Left lung (tissue), 10 donors: ENCODE measurements around the gene AP4M1. TPM values are rescaled to one million over a fixed set of nuclear protein-coding genes. Genes with fewer than 3 reads are reported as not detected.

Experiments
- ATAC-seq: fragments of 200-7000 bp; cut with Tn5 transposase; one replicate; pipeline ENCODE4 v1.9.1; 2020; ENCODE audit warnings: moderate library complexity
- DNase-seq, 4 donors: peaks; one replicate each; pipeline ENCODE4 v3.0.0-alpha.2; 2013 to 2020
- H3K27ac ChIP-seq, 2 donors: fragments of 200-600 bp; sonication (generic) in 1 of 2; one replicate each; pipeline versions ENCODE4 v1.5.0 to v1.8.0; 2020 to 2021
- H3K27me3 ChIP-seq, 2 donors: fragments of 200-600 bp; sonication (generic) in 1 of 2; one replicate each; pipeline versions ENCODE4 v1.5.0 to v1.8.0; 2020 to 2021
- H3K36me3 ChIP-seq, 2 donors: fragments of 200-600 bp; sonication (generic) in 1 of 2; one replicate each; pipeline versions ENCODE4 v1.5.0 to v1.8.0; 2020 to 2021
- H3K4me1 ChIP-seq, 2 donors: fragments of 200-600 bp; one replicate each; pipeline ENCODE4 v1.8.0; 2021
- H3K4me3 ChIP-seq, 2 donors: fragments of 200-600 bp; sonication (generic) in 1 of 2; one replicate each; pipeline versions ENCODE4 v1.5.0 to v1.8.0; 2020 to 2021; ENCODE audit warnings: mild to moderate bottlenecking in 1 of 2
- H3K9me3 ChIP-seq, 2 donors: fragments of 200-600 bp; sonication (generic) in 1 of 2; one replicate each; pipeline versions ENCODE4 v1.5.0 to v1.8.0; 2020 to 2021
- CTCF ChIP-seq, 2 donors: fragments of 200-600 bp; sonication (generic) in 1 of 2; IDR thresholded peaks; one replicate each; pipeline versions ENCODE4 v1.5.0 to v1.8.0; 2021; ENCODE audit warnings: antibody characterized with exemption in 2 of 2
- intact Hi-C, 2 donors: fragments of 100-400 bp; cut with DNase I; formaldehyde crosslinking; loops; one replicate each; pipeline versions ENCODE4 v1.11.2 to v1.14.2; 2022
- polyA plus RNA-seq, 6 donors: library from polyadenylated mRNA; unstranded; fragments of 120-200 nt; gene quantifications; one replicate each; pipeline ENCODE4 v1.2.1, GENCODE V29; 2013; ENCODE audit not compliant: insufficient read length in 6 of 6
- total RNA-seq, 2 donors: library from RNA; stranded (reverse); fragmentation: NEBNext Ultra II Directional; extraction: Animal tissue kit (Norgen Biotek cat#: 25700); gene quantifications; one replicate each; pipeline ENCODE4 v1.2.1, GENCODE V29; 2021
- donor health status: DM: no; HTN: yes; CAD: no.
- donor health status: DM: no; HTN: no; CAD: no.

The AP4M1 gene
- total and polyA plus RNA-seq, 8 donors = 16.7 to 40.2 (median 37.5) TPM

DNA sequence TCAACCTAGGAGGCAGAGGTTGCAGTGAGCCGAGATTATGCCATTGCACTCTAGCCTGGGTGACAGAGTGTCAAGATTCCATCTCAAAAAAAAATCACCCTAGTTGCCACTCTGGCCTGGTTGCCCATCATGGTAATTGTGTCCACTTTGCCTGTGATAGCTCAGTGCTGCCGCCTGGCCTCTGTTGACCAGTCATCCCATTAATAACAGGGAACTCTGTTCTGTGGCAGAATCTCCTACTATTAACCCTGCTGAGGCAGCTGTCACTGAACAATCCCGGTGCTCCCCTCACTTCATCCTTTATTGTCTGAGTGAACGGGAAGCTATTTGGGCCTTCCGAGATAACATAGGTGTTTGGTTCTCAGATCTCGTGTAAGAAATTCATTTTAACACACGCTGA, 34.5 kb upstream of the AP4M1 start:
- Histone ChIP-seq H3K27ac (no peak overlapping the region), H3K27me3 (no peaks in the 10 kb centered on the region), H3K9me3 (peaks cover 4 to 21% of the 10 kb centered on the region in 2 donors), H3K36me3 (peaks cover 7 to 74% of the 10 kb centered on the region in 2 donors), H3K4me1 (peaks cover 4 to 8% of the 10 kb centered on the region in 2 donors), H3K4me3 (no peak overlapping the region)
- TF ChIP-seq CTCF (IDR thresholded peaks at IDR 0.05) = no peak
- intact Hi-C loops = no loop called here
- DNase-seq (no peak), ATAC-seq (no peak)

DNA sequence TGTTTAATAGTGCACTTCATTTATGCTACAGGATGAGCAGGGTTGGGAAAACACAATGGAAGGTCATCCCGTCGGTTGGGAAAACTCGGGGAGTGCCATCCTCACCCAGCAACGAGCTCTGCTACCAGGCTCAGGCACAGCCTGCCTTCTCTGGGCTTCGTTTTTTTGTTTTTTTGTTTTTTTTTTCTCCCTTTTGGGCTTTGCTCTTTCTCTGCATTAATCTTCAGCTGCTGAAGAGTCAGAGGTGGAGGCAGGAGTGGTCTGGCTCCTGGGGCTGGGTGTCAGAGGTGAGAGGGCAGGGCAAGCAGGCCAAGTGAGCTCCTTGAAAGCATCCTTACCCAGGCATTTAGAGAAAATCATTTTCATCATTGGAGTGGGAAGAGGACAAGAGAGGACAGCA, 31.5 kb upstream of the AP4M1 start:
- no peak overlapping the region for H3K4me3 ChIP-seq
- no peak for TF ChIP-seq CTCF (IDR thresholded peaks at IDR 0.05)
- H3K27me3 ChIP-seq = no peaks in the 10 kb centered on the region
- H3K36me3 ChIP-seq = peaks cover 16 to 75% of the 10 kb centered on the region in 2 donors
- ATAC-seq (no peak), DNase-seq (no peak)
- intact Hi-C loops = no loop called here
- H3K4me1 ChIP-seq = peaks cover 4 to 7% of the 10 kb centered on the region in 2 donors
- H3K27ac ChIP-seq = no peak overlapping the region
- H3K9me3 ChIP-seq = peaks cover 4 to 32% of the 10 kb centered on the region in 2 donors

GRCh38 chr7:100071018-100071723, 30.3 kb upstream of the AP4M1 start:
- Histone ChIP-seq H3K36me3 (peaks cover 17 to 86% of the 10 kb centered on the region in 2 donors), H3K4me3 (no peak overlapping the region), H3K9me3 (peaks cover 4 to 32% of the 10 kb centered on the region in 2 donors), H3K27ac (no peak overlapping the region), H3K27me3 (no peaks in the 10 kb centered on the region), H3K4me1 (no peaks in the 10 kb centered on the region)
- intact Hi-C loops = no loop called here
- no peak for TF ChIP-seq CTCF (IDR thresholded peaks at IDR 0.05)
- no peak for DNase-seq
- ATAC-seq = no peak

GRCh38 chr7:100072462-100072861, 29.0 kb upstream of the AP4M1 start:
- TF ChIP-seq CTCF (IDR thresholded peaks at IDR 0.05) = no peak
- DNase-seq (no peak), ATAC-seq (no peak)
- no peak overlapping the region for H3K4me3 ChIP-seq
- H3K27me3 ChIP-seq = no peaks in the 10 kb centered on the region
- peaks cover 4 to 32% of the 10 kb centered on the region in 2 donors for H3K9me3 ChIP-seq
- no peaks in the 10 kb centered on the region for H3K4me1 ChIP-seq
- H3K27ac ChIP-seq = no peak overlapping the region
- intact Hi-C loops = no loop called here
- H3K36me3 ChIP-seq = peaks cover 17 to 92% of the 10 kb centered on the region in 2 donors

DNA sequence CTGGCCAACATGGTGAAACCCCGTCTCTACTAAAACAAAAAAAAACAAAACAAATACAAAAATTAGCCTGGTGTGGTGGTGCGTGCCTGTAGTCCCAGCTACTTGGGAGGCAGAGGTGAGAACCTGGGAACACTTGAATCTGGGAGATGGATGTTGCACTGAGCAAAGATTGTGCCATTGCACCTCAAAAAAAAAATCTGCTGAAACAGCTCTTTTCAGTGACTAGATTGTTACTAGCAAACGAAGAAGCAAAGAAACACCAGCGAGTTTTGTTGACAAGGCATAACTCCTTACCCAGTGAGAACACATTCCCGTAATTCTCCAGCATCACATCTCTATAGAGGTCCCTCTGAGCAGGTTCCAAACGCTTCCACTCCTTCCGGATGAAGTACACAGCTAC, 26.6 kb upstream of the AP4M1 start:
- TF ChIP-seq CTCF (IDR thresholded peaks at IDR 0.05) = no peak
- peaks cover 17 to 96% of the 10 kb centered on the region in 2 donors for H3K36me3 ChIP-seq

More for the DNA sequence above, 26.6 kb upstream of the AP4M1 start:
- ATAC-seq (no peak), DNase-seq (no peak)
- Histone ChIP-seq H3K9me3 (peaks cover 4 to 32% of the 10 kb centered on the region in 2 donors), H3K4me3 (no peak overlapping the region), H3K27me3 (no peaks in the 10 kb centered on the region), H3K4me1 (peaks cover under 1 to 14% of the 10 kb centered on the region in 2 donors), H3K27ac (no peak overlapping the region)
- intact Hi-C loops = no loop called here
